GM21786 (cell line): Measurements from ENCODE around the gene PFDN5.
A peak's percentile ranks its signal among the peaks of the same experiment; 100 is the strongest.
"Not testable (repeated sequence)": the region's sequence is repeated elsewhere in the genome, so short reads cannot be mapped to it uniquely, and the experiment has no call there.

Experiments
- ATAC-seq: cut with Tn5 transposase; IDR thresholded peaks from one replicate; pipeline ENCODE4 v1.9.1; 2021; ENCODE audit not compliant: unreplicated experiment

Gene PFDN5

GRCh38 chr12:53326460-53327185 lies 31.3 kb downstream of the PFDN5 start:
- no peak for ATAC-seq

- no peak for ATAC-seq
These were observed 32.2 kb downstream of the PFDN5 start for GRCh38 chr12:53327435-53328042.

GRCh38 chr12:53328043-53328435 lies 32.7 kb downstream of the PFDN5 start:
- no peak for ATAC-seq

- ATAC-seq = no peak
These were observed 35.3 kb downstream of the PFDN5 start for GRCh38 chr12:53330671-53331070.

GRCh38 chr12:53332339-53332738 lies 37.0 kb downstream of the PFDN5 start:
- not testable (repeated sequence) for ATAC-seq

GRCh38 chr12:53332744-53333143 lies 37.4 kb downstream of the PFDN5 start:
- no peak for ATAC-seq

- ATAC-seq = no peak
These were observed 37.9 kb downstream of the PFDN5 start for GRCh38 chr12:53333289-53333688.

- ATAC-seq = no peak
These were observed 38.5 kb downstream of the PFDN5 start for GRCh38 chr12:53333845-53334244.

GRCh38 chr12:53334822-53335221 lies 39.5 kb downstream of the PFDN5 start:
- no peak for ATAC-seq

- no peak for ATAC-seq
These were observed 40.9 kb downstream of the PFDN5 start, which contains the start of gene SP7 for GRCh38 chr12:53336181-53336681. TSS of gene SP7 (minus strand) at chr12:53336354. CDS start at chr12:53335646, 708 bp downstream.

- ATAC-seq = no peak
These were observed 42.7 kb downstream of the PFDN5 start for GRCh38 chr12:53338017-53338416.

- ATAC-seq = no peak
These were observed 43.6 kb downstream of the PFDN5 start for GRCh38 chr12:53338916-53339315.

- no peak for ATAC-seq
These were observed 45.1 kb downstream of the PFDN5 start for GRCh38 chr12:53340398-53340797.

GRCh38 chr12:53343449-53343848 lies 48.1 kb downstream of the PFDN5 start:
- no peak for ATAC-seq

GRCh38 chr12:53343969-53344368 lies 48.6 kb downstream of the PFDN5 start:
- no peak for ATAC-seq

- ATAC-seq = no peak
These were observed 49.1 kb downstream of the PFDN5 start for GRCh38 chr12:53344487-53344823.

- ATAC-seq = peak; percentile 77
These were observed 49.6 kb downstream of the PFDN5 start for GRCh38 chr12:53344824-53345485.

GRCh38 chr12:53345486-53346188 lies 50.3 kb downstream of the PFDN5 start:
- no peak for ATAC-seq

- no peak for ATAC-seq
These were observed 51.1 kb downstream of the PFDN5 start for GRCh38 chr12:53346491-53346890.

GRCh38 chr12:53347905-53348304 lies 52.6 kb downstream of the PFDN5 start:
- ATAC-seq = no peak
